Measurements from ENCODE around the gene CRHBP.
A peak's percentile ranks its signal among the peaks of the same experiment; 100 is the strongest.
"Not testable (repeated sequence)": the region's sequence is repeated elsewhere in the genome, so short reads cannot be mapped to it uniquely, and the experiment has no call there.

CRHBP gene

GRCh38 chr5:76958991-76959767 is 6.3 kb downstream of the CRHBP start:
- DNase-seq = no peak

- no peak for DNase-seq
Measured at GRCh38 chr5:76960004-76960625, 7.3 kb downstream of the CRHBP start.

- no peak for DNase-seq
Measured at GRCh38 chr5:76964060-76964459, 11.2 kb downstream of the CRHBP start.

- no peak for DNase-seq
Measured at GRCh38 chr5:76971511-76971910, 18.7 kb downstream of the CRHBP start.

GRCh38 chr5:76972689-76973088 is 19.8 kb downstream of the CRHBP start:
- DNase-seq = no peak

- DNase-seq = no peak
Measured at GRCh38 chr5:76974785-76975184, 21.9 kb downstream of the CRHBP start.

- DNase-seq = no peak
Measured at GRCh38 chr5:76978869-76979268, 26.0 kb downstream of the CRHBP start.

GRCh38 chr5:76980518-76981144 is 27.8 kb downstream of the CRHBP start:
- DNase-seq = no peak

GRCh38 chr5:76982450-76982849 is 29.6 kb downstream of the CRHBP start:
- no peak for DNase-seq

GRCh38 chr5:76983468-76983867 is 30.6 kb downstream of the CRHBP start:
- DNase-seq = peak in 7 of 58 donors; percentile 1 to 73 (median 9)

GRCh38 chr5:76986825-76987526 is 34.1 kb downstream of the CRHBP start:
- DNase-seq = no peak

- no peak for DNase-seq
Measured at GRCh38 chr5:76990899-76991459, 38.1 kb downstream of the CRHBP start.

- DNase-seq = not testable (repeated sequence)
Measured at GRCh38 chr5:76993436-76993835, 40.6 kb downstream of the CRHBP start.

- DNase-seq = no peak
Measured at GRCh38 chr5:76994337-76994736, 41.5 kb downstream of the CRHBP start.

- DNase-seq = not testable (repeated sequence)
Measured at GRCh38 chr5:76998251-76998650, 45.4 kb downstream of the CRHBP start.

- DNase-seq = no peak
Measured at GRCh38 chr5:76999451-76999850, 46.6 kb downstream of the CRHBP start.

- no peak for DNase-seq
Measured at GRCh38 chr5:77003246-77003645, 50.4 kb downstream of the CRHBP start.

GRCh38 chr5:77006124-77006523 is 53.3 kb downstream of the CRHBP start:
- DNase-seq = no peak

GRCh38 chr5:77008413-77008812 is 55.6 kb downstream of the CRHBP start:
- no peak for DNase-seq

- no peak for DNase-seq
Measured at GRCh38 chr5:77010243-77010642, 57.4 kb downstream of the CRHBP start.

GRCh38 chr5:77011498-77011897 is 58.7 kb downstream of the CRHBP start:
- no peak for DNase-seq

- DNase-seq = no peak
Measured at GRCh38 chr5:77012601-77013000, 59.8 kb downstream of the CRHBP start.
